ENCODE results near the gene TXNRD2. TPM values are rescaled to one million over a fixed set of nuclear protein-coding genes. Genes with fewer than 3 reads are reported as not detected.

The TXNRD2 gene
- total RNA-seq, 1 experiment from 2014 or later: 23.0 TPM

- ATAC-seq: no peak
- Histone ChIP-seq H3K4me3 (ENCODE audit: low read length) (no peak overlapping the region), H4K20me1 (ENCODE audit: low read length) (no peaks in the 10 kb centered on the region), H3K79me2 (ENCODE audit: low read length) (peaks cover 10% of the 10 kb centered on the region), H3K9me2 (replicated peaks; ENCODE audit: low read length) (no peaks in the 10 kb centered on the region), H3K27me3 (ENCODE audit: low read length) (no peaks in the 10 kb centered on the region), H3K4me2 (ENCODE audit: low read length) (no peak overlapping the region), H3K9ac (ENCODE audit: low read length) (no peak overlapping the region), H3K9me3 (ENCODE audit: low read length) (no peaks in the 10 kb centered on the region), H2AFZ (ENCODE audit: low read length) (no peak overlapping the region), H3K36me3 (ENCODE audit: low read depth, low read length) (no peaks in the 10 kb centered on the region; the same call in 1 of the 2 replicates), H3K4me1 (ENCODE audit: insufficient read depth, low read length) (peaks cover 21% of the 10 kb centered on the region), H3K27ac (ENCODE audit: low read length) (no peak overlapping the region), H3F3A (ENCODE audit: low read length, unreplicated experiment) (no peaks in the 10 kb centered on the region)
- intact Hi-C loops (cut with micrococcal nuclease): no loop called here
- ChIA-PET POLR2A (ENCODE audit: unreplicated experiment) (no interaction called here), CTCF (no interaction called here)
- TF ChIP-seq EZH2 (IDR thresholded peaks at IDR 0.05; ENCODE audit: low read length, unreplicated experiment): no peak
- no peak for TF ChIP-seq EZH2phosphoT487 (IDR thresholded peaks at IDR 0.05; ENCODE audit: borderline replicate concordance, low read length)
- TF ChIP-seq, protein P1, sequence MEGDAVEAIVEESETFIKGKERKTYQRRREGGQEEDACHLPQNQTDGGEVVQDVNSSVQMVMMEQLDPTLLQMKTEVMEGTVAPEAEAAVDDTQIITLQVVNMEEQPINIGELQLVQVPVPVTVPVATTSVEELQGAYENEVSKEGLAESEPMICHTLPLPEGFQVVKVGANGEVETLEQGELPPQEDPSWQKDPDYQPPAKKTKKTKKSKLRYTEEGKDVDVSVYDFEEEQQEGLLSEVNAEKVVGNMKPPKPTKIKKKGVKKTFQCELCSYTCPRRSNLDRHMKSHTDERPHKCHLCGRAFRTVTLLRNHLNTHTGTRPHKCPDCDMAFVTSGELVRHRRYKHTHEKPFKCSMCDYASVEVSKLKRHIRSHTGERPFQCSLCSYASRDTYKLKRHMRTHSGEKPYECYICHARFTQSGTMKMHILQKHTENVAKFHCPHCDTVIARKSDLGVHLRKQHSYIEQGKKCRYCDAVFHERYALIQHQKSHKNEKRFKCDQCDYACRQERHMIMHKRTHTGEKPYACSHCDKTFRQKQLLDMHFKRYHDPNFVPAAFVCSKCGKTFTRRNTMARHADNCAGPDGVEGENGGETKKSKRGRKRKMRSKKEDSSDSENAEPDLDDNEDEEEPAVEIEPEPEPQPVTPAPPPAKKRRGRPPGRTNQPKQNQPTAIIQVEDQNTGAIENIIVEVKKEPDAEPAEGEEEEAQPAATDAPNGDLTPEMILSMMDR (conservative IDR thresholded peaks at IDR 0.05; ENCODE audit: low read depth, low read length): no peak
- no peak for DNase-seq
- no TSS peak for BruUV-seq (replicated peaks)
Observed at GRCh38 chr22:19960491-19961200, 19.0 kb upstream of the TXNRD2 start.

DNA sequence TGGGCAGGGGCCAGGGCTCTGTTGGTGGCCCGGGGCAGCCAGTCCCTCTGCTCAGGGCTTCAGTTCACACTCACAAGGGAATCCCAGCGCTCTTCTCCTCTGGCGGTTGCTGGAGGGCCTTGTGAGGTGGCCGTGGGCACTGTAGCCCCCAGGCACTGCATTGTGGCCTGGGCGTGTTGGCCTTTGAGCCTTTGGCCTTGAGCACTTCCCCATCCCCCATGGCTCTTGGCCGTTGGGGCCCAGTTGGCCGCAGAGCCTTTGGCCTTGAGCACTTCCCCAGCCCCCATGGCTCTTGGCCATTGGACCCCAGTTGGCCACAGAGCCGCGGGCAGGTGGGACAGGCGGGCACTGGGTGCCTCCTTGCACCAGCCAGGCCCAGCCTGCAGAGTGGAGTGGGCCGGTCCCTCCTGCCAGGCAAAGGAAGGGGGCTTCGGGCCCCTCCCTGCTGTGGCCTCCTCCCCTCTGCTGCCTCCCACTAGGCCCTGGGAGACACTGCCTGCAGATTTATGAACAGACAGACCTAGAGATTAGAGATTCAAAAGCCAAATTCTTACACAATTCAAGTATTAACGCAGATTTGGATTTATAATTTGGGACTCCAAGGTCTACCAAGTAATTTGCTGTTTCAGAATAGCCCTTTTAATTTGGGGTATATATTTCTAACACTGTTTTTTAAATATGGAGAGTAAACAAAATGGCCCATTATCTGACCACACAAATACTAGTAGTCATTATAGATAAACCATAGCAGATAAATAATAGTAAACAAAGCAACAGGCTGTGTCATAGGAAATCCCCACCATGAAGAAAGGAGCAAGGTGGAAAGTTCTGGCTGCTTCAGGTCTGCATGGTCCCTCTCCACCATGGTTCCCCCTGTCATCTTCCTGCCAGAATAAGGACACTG is 18.2 kb upstream of the TXNRD2 start:
- H3K4me3 ChIP-seq (ENCODE audit: low read length): no peak overlapping the region
- no peak for ATAC-seq
- no peak overlapping the region for H3K4me2 ChIP-seq (ENCODE audit: low read length)
- TF ChIP-seq, protein P1 (conservative IDR thresholded peaks at IDR 0.05; ENCODE audit: low read depth, low read length): no peak
- no peak for TF ChIP-seq EZH2 (IDR thresholded peaks at IDR 0.05; ENCODE audit: low read length, unreplicated experiment)
- TF ChIP-seq EZH2phosphoT487 (IDR thresholded peaks at IDR 0.05; ENCODE audit: borderline replicate concordance, low read length): no peak
- ChIA-PET POLR2A (ENCODE audit: unreplicated experiment) (no interaction called here), CTCF (no interaction called here)
- H4K20me1 ChIP-seq (ENCODE audit: low read length): no peaks in the 10 kb centered on the region
- H3K27me3 ChIP-seq (ENCODE audit: low read length): no peaks in the 10 kb centered on the region
- DNase-seq: no peak
- H3K9ac ChIP-seq (ENCODE audit: low read length): no peak overlapping the region
- no peaks in the 10 kb centered on the region for H3F3A ChIP-seq (ENCODE audit: low read length, unreplicated experiment)
- intact Hi-C loops (cut with micrococcal nuclease): no loop called here
- H3K4me1 ChIP-seq (ENCODE audit: insufficient read depth, low read length): peaks cover 21% of the 10 kb centered on the region
- H3K9me2 ChIP-seq (replicated peaks; ENCODE audit: low read length): no peaks in the 10 kb centered on the region
- no peak overlapping the region for H2AFZ ChIP-seq (ENCODE audit: low read length)
- H3K36me3 ChIP-seq (ENCODE audit: low read depth, low read length): no peaks in the 10 kb centered on the region; the same call in 1 of the 2 replicates
- peaks cover 10% of the 10 kb centered on the region for H3K79me2 ChIP-seq (ENCODE audit: low read length)
- no TSS peak for BruUV-seq (replicated peaks)
- H3K27ac ChIP-seq (ENCODE audit: low read length): no peak overlapping the region
- no peaks in the 10 kb centered on the region for H3K9me3 ChIP-seq (ENCODE audit: low read length)

Measured in PC-3 (cell line).